Heart left ventricle (tissue), 16 donors: ENCODE data around the gene DYSF. TPM values are rescaled to one million over a fixed set of nuclear protein-coding genes. Genes with fewer than 3 reads are reported as not detected.

Source experiments
- ATAC-seq, 4 donors: fragments of 200-7000 bp; cut with Tn5 transposase; one replicate each; pipeline ENCODE4 v1.9.1; 2020 to 2022; ENCODE audit warnings: moderate library complexity in 4 of 4, mild to moderate bottlenecking in 3 of 4, moderate number of reproducible peaks in 1 of 4
- DNase-seq, 5 donors: peaks; one replicate each; pipeline ENCODE4 v3.0.0-alpha.2; 2020
- H3K27ac ChIP-seq, 12 donors: fragments of 200-600 bp; sonication (generic) in 4 of 12; one replicate each; pipeline versions ENCODE4 v1.5.0 to v1.8.0; 2016 to 2022; ENCODE audit warnings: mild to moderate bottlenecking in 2 of 12
- H3K27me3 ChIP-seq, 9 donors: fragments of 200-600 bp; sonication (generic) in 2 of 9; one replicate each; pipeline versions ENCODE4 v1.5.1 to v1.8.0; 2016 to 2022; ENCODE audit warnings: mild to moderate bottlenecking in 3 of 9
- H3K36me3 ChIP-seq, 9 donors: fragments of 200-600 bp; sonication (generic) in 2 of 9; one replicate each; pipeline versions ENCODE4 v1.5.0 to v1.8.0; 2018 to 2022; ENCODE audit warnings: mild to moderate bottlenecking in 2 of 9
- H3K4me1 ChIP-seq, 12 donors: fragments of 200-600 bp; sonication (generic) in 4 of 12; one replicate each; pipeline versions ENCODE4 v1.5.0 to v1.8.0; 2016 to 2022; ENCODE audit warnings: mild to moderate bottlenecking in 3 of 12
- H3K4me3 ChIP-seq, 12 donors: fragments of 200-600 bp; sonication (generic) in 4 of 12; one replicate each; pipeline versions ENCODE4 v1.5.0 to v1.8.0; 2017 to 2022; ENCODE audit warnings: mild to moderate bottlenecking in 9 of 12, moderate library complexity in 4 of 12
- H3K9me3 ChIP-seq, 12 donors: fragments of 200-600 bp; sonication (generic) in 4 of 12; one replicate each; pipeline versions ENCODE4 v1.5.0 to v1.8.0; 2016 to 2022; ENCODE audit warnings: mild to moderate bottlenecking in 1 of 12
- POLR2A ChIP-seq, 2 donors: fragments of 450-650 bp; IDR thresholded peaks; one replicate each; pipeline ENCODE4 v1.6.1; 2017; ENCODE audit warnings: antibody characterized with exemption in 2 of 2, mild to moderate bottlenecking in 2 of 2, moderate library complexity in 2 of 2
- WGBS, 4 donors: extraction: QIAGEN DNeasy Blood & Tissue Kit in 2 of 4; methylation state at CpG; one replicate each; pipeline versions ENCODE4 v1.1.5 to v1.1.7; 2013 to 2018; 5-methylcytosine and 5-hydroxymethylcytosine counted together
- intact Hi-C, 10 donors: fragments of 100-400 bp; cut with DNase I; formaldehyde crosslinking; loops; one replicate each; pipeline versions ENCODE4 v1.11.1 to v1.14.2; 2022
- polyA plus RNA-seq, 2 donors: library from polyadenylated mRNA; stranded (reverse); fragments of 200-250 nt; gene quantifications; one replicate each; pipeline ENCODE4 v1.2.3, GENCODE V29; 2013
- total RNA-seq, 9 donors: library from RNA; depleted of rRNA in 2 of 9; stranded (reverse); fragments of >200 nt in 2 of 9; fragmentation: NEBNext Ultra II Directional in 3 of 9; extraction: Animal tissue kit (Norgen Biotek cat#: 25700) in 3 of 9; gene quantifications; one replicate each; pipeline versions ENCODE4 v1.1.0 to v1.2.4, GENCODE V29; 2016 to 2023
- TF ChIP-seq, protein P1 (sequence below), 12 donors: fragments of 200-600 bp; sonication (generic) in 4 of 12; IDR thresholded peaks; one replicate each; pipeline versions ENCODE4 v1.5.0 to v1.8.0; 2018 to 2022; ENCODE audit warnings: antibody characterized with exemption in 12 of 12, mild to moderate bottlenecking in 5 of 12
- donor health status: ischemic (EF 13 %, LVEDD 7.1; RV severe dilation, severe dysfunction).
- donor health status: healthy with polysubstance abuse.
- donor health status: DM: no; HTN: yes; CAD: no.
- donor health status: DM: no; HTN: no; CAD: no.
- donor health status: ischemic (EF 25% LVEDD 6.9; RV normal size, moderate dysfunction).
- donor health status: ischemic (EF 25% LVEDD 5.7; RV mildly dilated, moderate dysfunction).
- donor health status: healthy.
- donor health status: DM: yes; HTN: yes; CAD: no.
- donor health status: ischemic (EF 35%, LVEDD 5.7; RV mildly dilated, moderate dysfunction).
- donor health status: nonischemic (EF 11% LVEDD 7.7; RV severe dilation, severe dysfunction).
- donor health status: DM: yes; HTN: yes; CAD: no.
- donor health status: PGD.
- donor health status: ischemic (EF 29% LVEDD 5.4; RV normal size, mild dysfunction).
- donor health status: nonischemic (EF 23%, LVEDD 6.1; RV moderate dilation, normal function).

Gene DYSF
- total and polyA plus RNA-seq, 11 donors: 25.5 to 99.9 (median 78.6) TPM

- no peaks in the 10 kb centered on the region for H3K9me3 ChIP-seq
- ATAC-seq (no peak), DNase-seq (no peak)
- no peaks in the 10 kb centered on the region for H3K4me1 ChIP-seq
- H3K36me3 ChIP-seq: peaks cover 0 to 57% (median 24%) of the 10 kb centered on the region in 9 donors
- TF ChIP-seq, protein P1, sequence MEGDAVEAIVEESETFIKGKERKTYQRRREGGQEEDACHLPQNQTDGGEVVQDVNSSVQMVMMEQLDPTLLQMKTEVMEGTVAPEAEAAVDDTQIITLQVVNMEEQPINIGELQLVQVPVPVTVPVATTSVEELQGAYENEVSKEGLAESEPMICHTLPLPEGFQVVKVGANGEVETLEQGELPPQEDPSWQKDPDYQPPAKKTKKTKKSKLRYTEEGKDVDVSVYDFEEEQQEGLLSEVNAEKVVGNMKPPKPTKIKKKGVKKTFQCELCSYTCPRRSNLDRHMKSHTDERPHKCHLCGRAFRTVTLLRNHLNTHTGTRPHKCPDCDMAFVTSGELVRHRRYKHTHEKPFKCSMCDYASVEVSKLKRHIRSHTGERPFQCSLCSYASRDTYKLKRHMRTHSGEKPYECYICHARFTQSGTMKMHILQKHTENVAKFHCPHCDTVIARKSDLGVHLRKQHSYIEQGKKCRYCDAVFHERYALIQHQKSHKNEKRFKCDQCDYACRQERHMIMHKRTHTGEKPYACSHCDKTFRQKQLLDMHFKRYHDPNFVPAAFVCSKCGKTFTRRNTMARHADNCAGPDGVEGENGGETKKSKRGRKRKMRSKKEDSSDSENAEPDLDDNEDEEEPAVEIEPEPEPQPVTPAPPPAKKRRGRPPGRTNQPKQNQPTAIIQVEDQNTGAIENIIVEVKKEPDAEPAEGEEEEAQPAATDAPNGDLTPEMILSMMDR (IDR thresholded peaks at IDR 0.05): no peak
- no peak for TF ChIP-seq POLR2A (IDR thresholded peaks at IDR 0.05)
- H3K4me3 ChIP-seq: no peak overlapping the region
- no peaks in the 10 kb centered on the region for H3K27me3 ChIP-seq
- intact Hi-C loops: no loop called here
- no peak overlapping the region for H3K27ac ChIP-seq
- WGBS, 4 donors: 93 to 100% (median 94%) methylated on average over 3 of the region's 3 CpGs
These were observed 137.7 kb downstream of the DYSF start for GRCh38 chr2:71591044-71591443.

- no peak for TF ChIP-seq POLR2A (IDR thresholded peaks at IDR 0.05)
- TF ChIP-seq, protein P1 (IDR thresholded peaks at IDR 0.05): no peak
- Histone ChIP-seq H3K27ac (no peak overlapping the region), H3K4me3 (no peak overlapping the region), H3K27me3 (no peaks in the 10 kb centered on the region), H3K36me3 (peaks cover 0 to 66% (median 24%) of the 10 kb centered on the region in 9 donors), H3K9me3 (no peaks in the 10 kb centered on the region), H3K4me1 (no peaks in the 10 kb centered on the region)
- 81 to 96% (median 89%) methylated on average over 7 to 12 of the region's 12 CpGs for WGBS, 4 donors
- ATAC-seq: peak in 1 of 4 donors; percentile 35
- no peak for DNase-seq
- intact Hi-C loops: no loop called here
These were observed 138.9 kb downstream of the DYSF start for GRCh38 chr2:71592181-71592711.

DNA sequence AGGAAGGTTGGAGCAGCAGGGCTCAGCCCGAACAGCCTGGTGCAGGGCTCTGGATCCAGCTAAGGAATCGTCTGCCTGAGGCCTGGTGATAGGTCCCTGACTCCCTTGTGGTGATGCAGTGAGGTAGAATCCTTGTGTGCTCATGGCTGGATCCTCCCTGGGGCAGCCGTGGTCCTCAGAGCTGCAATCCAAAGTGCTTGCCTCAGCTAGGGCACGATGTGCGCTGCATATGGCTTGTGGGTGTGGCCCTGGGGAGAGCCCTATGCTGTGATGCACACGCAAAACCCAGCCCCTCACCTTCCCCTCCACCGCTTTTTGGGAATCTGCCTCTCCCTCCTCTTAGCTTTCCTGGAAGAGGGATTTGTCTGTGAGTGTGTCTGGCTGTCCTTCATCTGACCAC, 142.2 kb downstream of the DYSF start:
- no peak for ATAC-seq
- 83 to 91% (median 86%) methylated on average over 5 to 7 of the region's 7 CpGs for WGBS, 4 donors
- intact Hi-C loops: no loop called here

GRCh38 chr2:71596011-71596410, 142.7 kb downstream of the DYSF start:
- TF ChIP-seq POLR2A (IDR thresholded peaks at IDR 0.05): no peak
- TF ChIP-seq, protein P1 (IDR thresholded peaks at IDR 0.05): no peak
- Histone ChIP-seq H3K4me1 (no peaks in the 10 kb centered on the region), H3K27me3 (no peaks in the 10 kb centered on the region), H3K4me3 (no peak overlapping the region), H3K9me3 (no peaks in the 10 kb centered on the region), H3K27ac (no peak overlapping the region), H3K36me3 (peaks cover 0 to 81% (median 28%) of the 10 kb centered on the region in 9 donors)
- intact Hi-C loops: no loop called here
- DNase-seq (no peak), ATAC-seq (peak in 1 of 4 donors; percentile 48)
- 78 to 82% (median 81%) methylated on average over 17 of the region's 17 CpGs for WGBS, 4 donors

More for the DNA sequence above, 142.2 kb downstream of the DYSF start:
- no peak for DNase-seq
- H3K4me3 ChIP-seq: no peak overlapping the region
- H3K36me3 ChIP-seq: peaks cover 0 to 82% (median 24%) of the 10 kb centered on the region in 9 donors
- H3K4me1 ChIP-seq: no peaks in the 10 kb centered on the region
- no peak overlapping the region for H3K27ac ChIP-seq
- no peak for TF ChIP-seq POLR2A (IDR thresholded peaks at IDR 0.05)
- TF ChIP-seq, protein P1 (IDR thresholded peaks at IDR 0.05): no peak
- H3K9me3 ChIP-seq: no peaks in the 10 kb centered on the region
- H3K27me3 ChIP-seq: no peaks in the 10 kb centered on the region
